HEK293T (cell line): Measurements from ENCODE around the gene ITPRIPL1.

Source experiments
- NFRKB ChIP-seq: fragments of 450-650 bp; IDR thresholded peaks from 2 replicates; pipeline ENCODE4 v1.6.1; 2016; ENCODE audit warnings: mild to moderate bottlenecking, moderate library complexity
- SP1 ChIP-seq: fragments of 450-650 bp; IDR thresholded peaks from 2 replicates; pipeline ENCODE4 v1.6.1; 2017

DNA sequence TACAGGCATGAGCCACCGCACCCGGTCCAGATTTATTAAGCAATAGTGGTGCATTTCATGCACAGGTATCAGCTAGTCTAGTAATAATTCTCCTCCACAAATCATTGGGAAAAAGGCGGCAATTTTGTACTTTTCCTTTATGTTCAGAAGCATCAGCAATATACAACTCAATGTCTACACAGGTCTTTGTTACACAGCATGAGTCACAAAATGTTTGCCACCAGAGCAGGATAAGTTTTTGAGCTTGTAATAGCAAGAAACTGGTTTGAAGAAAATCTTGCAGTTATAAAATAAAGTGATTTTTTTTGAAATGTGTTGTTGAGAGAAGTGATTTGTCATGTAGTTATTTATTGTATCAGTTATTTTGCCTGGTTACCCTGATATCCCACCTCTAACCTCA, 4.8 kb upstream of the ITPRIPL1 start:
- no peak for TF ChIP-seq NFRKB
- no peak for TF ChIP-seq SP1
